Thoracic aorta (tissue), 2 donors: ENCODE measurements around the gene ZNF74. TPM values are rescaled to one million over a fixed set of nuclear protein-coding genes. Genes with fewer than 3 reads are reported as not detected.

Experiments
- ATAC-seq: fragments of 150-250 bp; one replicate; pipeline ENCODE4 v1.8.0; 2017; ENCODE audit warnings: low read depth; ENCODE audit not compliant: insufficient number of reproducible peaks, low FRiP score
- DNase-seq: peaks from one replicate; pipeline ENCODE4 v3.0.0-alpha.2; 2020; ENCODE audit warnings: low spot score
- H3K27ac ChIP-seq, 2 donors: fragments of 200-600 bp; sonication (generic); 1 replicate in 1 of 2; 2 replicates in 1 of 2; pipeline ENCODE4 v1.5.1; 2016; ENCODE audit warnings: mild to moderate bottlenecking in 2 of 2, moderate library complexity in 2 of 2
- H3K27me3 ChIP-seq: fragments of 200-600 bp; sonication (generic); replicated peaks from 2 replicates; pipeline ENCODE4 v1.6.0; 2016; ENCODE audit warnings: mild to moderate bottlenecking; ENCODE audit not compliant: insufficient read depth
- H3K36me3 ChIP-seq: fragments of 200-600 bp; sonication (generic); one replicate; pipeline ENCODE4 v1.5.1; 2016
- H3K4me1 ChIP-seq, 2 donors: fragments of 200-600 bp; sonication (generic); 1 replicate in 1 of 2; 2 replicates in 1 of 2; pipeline versions ENCODE4 v1.5.1 to v1.6.0; 2016; ENCODE audit warnings: low read depth in 2 of 2, mild to moderate bottlenecking in 1 of 2; ENCODE audit not compliant: control insufficient read depth in 1 of 2
- H3K4me3 ChIP-seq: fragments of 200-600 bp; sonication (generic); 2 replicates; pipeline ENCODE4 v1.5.1; 2016; ENCODE audit warnings: mild to moderate bottlenecking
- H3K9me3 ChIP-seq: fragments of 200-600 bp; sonication (generic); 2 replicates; pipeline ENCODE4 v1.5.1; 2016
- CTCF ChIP-seq: fragments of 200-600 bp; sonication (generic); IDR thresholded peaks from one replicate; pipeline ENCODE4 v1.5.1; 2019; ENCODE audit warnings: antibody characterized with exemption
- total RNA-seq, 2 donors: library from RNA; depleted of rRNA; stranded (reverse); fragments of >200 nt; gene quantifications; one replicate each; pipeline versions ENCODE4 v1.1.0 to v1.2.3, GENCODE V29; 2016

Gene ZNF74
- total RNA-seq, 2 donors from 2014 or later = 8.5 to 13.8 TPM

DNA sequence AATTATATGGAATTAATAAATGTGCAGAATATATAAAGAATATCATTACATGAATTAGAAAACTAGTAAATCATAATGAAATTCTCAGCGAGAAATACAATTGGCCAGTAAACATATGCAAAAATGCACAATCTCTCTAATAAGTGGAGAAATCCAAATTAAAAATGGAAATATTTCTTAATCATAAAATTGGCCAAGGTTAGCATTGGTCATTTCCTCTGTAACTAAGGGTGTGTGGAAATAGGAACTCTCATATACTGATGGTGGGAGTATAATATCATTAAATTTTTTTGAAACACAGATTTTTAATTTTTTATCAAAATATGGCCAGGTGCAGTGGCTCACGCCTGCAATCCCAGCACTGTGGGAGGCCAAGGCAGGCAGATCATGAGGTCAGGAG, 7.6 kb upstream of the ZNF74 start:
- H3K4me1 ChIP-seq = no peaks in the 10 kb centered on the region
- no peak for ATAC-seq
- no peak overlapping the region for H3K27ac ChIP-seq
- no peak for TF ChIP-seq CTCF
- H3K9me3 ChIP-seq = no peaks in the 10 kb centered on the region
- no peaks in the 10 kb centered on the region for H3K36me3 ChIP-seq
- H3K4me3 ChIP-seq = no peak overlapping the region
- no peaks in the 10 kb centered on the region for H3K27me3 ChIP-seq
- DNase-seq = no peak

- no peaks in the 10 kb centered on the region for H3K4me1 ChIP-seq
- H3K36me3 ChIP-seq = no peaks in the 10 kb centered on the region
- no peak overlapping the region for H3K4me3 ChIP-seq
- TF ChIP-seq CTCF = no peak
- ATAC-seq (no peak), DNase-seq (no peak)
- no peaks in the 10 kb centered on the region for H3K9me3 ChIP-seq
- no peak overlapping the region for H3K27ac ChIP-seq
- H3K27me3 ChIP-seq = no peaks in the 10 kb centered on the region
These were observed 7.0 kb upstream of the ZNF74 start for GRCh38 chr22:20386972-20387371.

DNA sequence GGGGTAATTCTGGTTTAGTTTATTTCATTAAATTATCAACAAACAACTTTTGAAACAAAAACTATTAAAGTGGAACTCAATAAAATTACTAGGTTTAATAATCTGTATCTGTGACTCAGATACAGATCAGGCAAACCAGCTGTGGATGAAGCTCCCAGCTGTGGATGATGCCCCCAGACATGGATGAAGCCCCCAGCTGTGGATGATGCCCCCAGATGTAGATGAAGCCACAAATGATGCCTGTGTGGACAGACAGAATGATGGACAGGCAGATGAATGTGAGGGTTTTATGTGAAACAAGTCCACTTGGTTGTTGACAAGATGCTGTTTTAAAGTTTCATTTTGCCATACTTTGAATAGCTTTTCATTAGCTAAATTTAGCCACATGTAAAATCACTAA, 5.8 kb upstream of the ZNF74 start:
- no peak for TF ChIP-seq CTCF
- no peak overlapping the region for H3K4me3 ChIP-seq
- no peaks in the 10 kb centered on the region for H3K36me3 ChIP-seq
- no peaks in the 10 kb centered on the region for H3K27me3 ChIP-seq
- DNase-seq (no peak), ATAC-seq (no peak)
- no peak overlapping the region for H3K27ac ChIP-seq
- H3K9me3 ChIP-seq = no peaks in the 10 kb centered on the region
- H3K4me1 ChIP-seq = peaks cover 0 to 2% of the 10 kb centered on the region in 2 donors

DNA sequence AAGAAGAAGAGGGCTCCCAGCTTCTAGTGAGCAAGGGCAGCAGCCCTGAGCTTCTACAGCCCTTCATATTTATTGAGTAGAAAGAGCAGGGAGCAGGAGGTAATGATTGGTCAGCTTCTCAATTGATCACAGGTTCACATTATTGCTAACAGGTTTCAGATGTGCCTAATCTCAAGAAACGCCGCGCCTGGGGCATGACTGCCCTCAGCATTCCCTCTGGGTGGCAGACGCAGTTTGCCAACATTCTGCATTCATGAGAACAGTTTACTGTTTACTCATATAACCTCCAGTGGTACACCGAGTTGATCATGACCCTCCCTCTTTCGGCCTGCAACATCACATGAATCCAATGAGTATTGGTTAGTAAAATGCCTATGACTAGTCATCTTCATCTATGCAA, 4.7 kb upstream of the ZNF74 start:
- Histone ChIP-seq H3K27me3 (no peaks in the 10 kb centered on the region), H3K9me3 (no peaks in the 10 kb centered on the region), H3K36me3 (no peaks in the 10 kb centered on the region), H3K27ac (no peak overlapping the region), H3K4me3 (no peak overlapping the region), H3K4me1 (peaks cover 4 to 7% of the 10 kb centered on the region in 2 donors)
- TF ChIP-seq CTCF = no peak
- no peak for DNase-seq
- no peak for ATAC-seq

DNA sequence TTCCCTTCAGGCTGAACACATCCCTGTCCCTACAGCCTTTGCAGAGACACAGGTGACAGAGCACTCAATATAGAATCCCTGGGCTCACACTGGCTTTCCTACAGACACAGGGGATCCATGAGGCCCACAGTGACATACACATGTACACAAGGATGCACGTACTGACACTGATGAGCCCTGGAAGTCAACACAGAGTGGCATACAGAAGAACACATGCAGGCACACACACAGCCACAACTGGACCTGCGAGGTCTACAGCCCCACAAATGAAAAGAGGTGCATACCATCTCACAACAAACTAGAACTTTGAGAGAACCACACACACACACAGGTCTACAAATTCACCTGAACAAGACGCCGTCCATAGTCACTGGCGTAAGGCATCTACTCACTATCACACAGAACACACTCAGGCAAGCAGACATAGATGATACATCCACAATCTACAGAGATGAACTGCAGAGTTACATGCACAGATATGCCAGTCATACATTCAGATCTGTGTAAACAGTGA, 3.5 kb upstream of the ZNF74 start:
- Histone ChIP-seq H3K27me3 (no peaks in the 10 kb centered on the region), H3K4me1 (peaks cover 7 to 16% of the 10 kb centered on the region in 2 donors), H3K9me3 (no peaks in the 10 kb centered on the region), H3K36me3 (no peaks in the 10 kb centered on the region), H3K4me3 (no peak overlapping the region), H3K27ac (no peak overlapping the region)
- DNase-seq = no peak
- TF ChIP-seq CTCF = no peak
- ATAC-seq = no peak
